Psoas muscle (tissue), 8 donors: Measurements from ENCODE around the gene VPS41. TPM values are rescaled to one million over a fixed set of nuclear protein-coding genes. Genes with fewer than 3 reads are reported as not detected.

Experiments
- ATAC-seq, 4 donors: fragments of 200-7000 bp; cut with Tn5 transposase; one replicate each; pipeline ENCODE4 v1.9.1; 2020; ENCODE audit warnings: moderate library complexity in 3 of 4, mild to moderate bottlenecking in 2 of 4
- DNase-seq, 2 donors: peaks; one replicate each; pipeline ENCODE4 v3.0.0-alpha.2; 2020
- H3K27ac ChIP-seq: fragments of 200-600 bp; one replicate; pipeline ENCODE4 v1.8.0; 2022
- H3K27me3 ChIP-seq, 3 donors: fragments of 200-600 bp in 1 of 3; one replicate each; pipeline versions ENCODE4 v1.6.1 to v1.8.0; 2013 to 2022; ENCODE audit warnings: low read length in 2 of 3, mild to moderate bottlenecking in 2 of 3, moderate library complexity in 1 of 3; ENCODE audit not compliant: insufficient read depth in 3 of 3
- H3K36me3 ChIP-seq, 2 donors: fragments of 200-600 bp in 1 of 2; one replicate each; pipeline versions ENCODE4 v1.6.1 to v1.8.0; 2013 to 2022; ENCODE audit warnings: low read depth in 1 of 2, mild to moderate bottlenecking in 1 of 2, moderate library complexity in 1 of 2; ENCODE audit not compliant: insufficient read depth in 1 of 2
- H3K4me1 ChIP-seq: fragments of 200-600 bp; one replicate; pipeline ENCODE4 v1.8.0; 2022
- H3K4me3 ChIP-seq: fragments of 200-600 bp; one replicate; pipeline ENCODE4 v1.8.0; 2022; ENCODE audit warnings: mild to moderate bottlenecking
- H3K9me3 ChIP-seq: fragments of 200-600 bp; one replicate; pipeline ENCODE4 v1.8.0; 2022
- WGBS, 3 donors: extraction: QIAGEN DNeasy Blood & Tissue Kit; methylation state at CpG; one replicate each; pipeline versions ENCODE4 v1.1.6 to v1.1.7; 2013; 5-methylcytosine and 5-hydroxymethylcytosine counted together
- intact Hi-C, 2 donors: fragments of 100-400 bp; cut with DNase I; formaldehyde crosslinking; loops; one replicate each; pipeline versions ENCODE4 v1.11.0 to v1.14.2; 2022
- polyA plus RNA-seq, 3 donors: library from polyadenylated mRNA; stranded (reverse); fragments of 200-250 nt; gene quantifications; one replicate each; pipeline ENCODE4 v1.2.3, GENCODE V29; 2013
- total RNA-seq, 4 donors: library from RNA; stranded (reverse); fragmentation: NEBNext Ultra II Directional in 2 of 4; extraction: Animal tissue kit (Norgen Biotek cat#: 25700) in 2 of 4; gene quantifications; one replicate each; pipeline versions ENCODE4 v1.2.1 to v1.2.4, GENCODE V29; 2021 to 2023
- TF ChIP-seq, protein P1 (sequence below): fragments of 200-600 bp; IDR thresholded peaks from one replicate; pipeline ENCODE4 v1.8.0; 2022; ENCODE audit warnings: antibody characterized with exemption
- donor health status: healthy with polysubstance abuse.
- donor health status: DM: no; HTN: no; CAD: no; lungs with moderate emphysema.
- donor health status: Bipolar disorder and iron deficiency.
- donor health status: healthy.
- donor health status: DM: yes; HTN: yes; CAD: no.
- donor health status: DM: no; HTN: no; CAD: no.
- donor health status: DM: no; HTN: no; CAD: no.
- donor health status: DM: yes; HTN: yes; CAD: no.

The VPS41 gene
- total and polyA plus RNA-seq, 7 donors = 4.6 to 28.3 (median 13.8) TPM

GRCh38 chr7:38795593-38795992 lies 113.4 kb downstream of the VPS41 start:
- TF ChIP-seq, protein P1, sequence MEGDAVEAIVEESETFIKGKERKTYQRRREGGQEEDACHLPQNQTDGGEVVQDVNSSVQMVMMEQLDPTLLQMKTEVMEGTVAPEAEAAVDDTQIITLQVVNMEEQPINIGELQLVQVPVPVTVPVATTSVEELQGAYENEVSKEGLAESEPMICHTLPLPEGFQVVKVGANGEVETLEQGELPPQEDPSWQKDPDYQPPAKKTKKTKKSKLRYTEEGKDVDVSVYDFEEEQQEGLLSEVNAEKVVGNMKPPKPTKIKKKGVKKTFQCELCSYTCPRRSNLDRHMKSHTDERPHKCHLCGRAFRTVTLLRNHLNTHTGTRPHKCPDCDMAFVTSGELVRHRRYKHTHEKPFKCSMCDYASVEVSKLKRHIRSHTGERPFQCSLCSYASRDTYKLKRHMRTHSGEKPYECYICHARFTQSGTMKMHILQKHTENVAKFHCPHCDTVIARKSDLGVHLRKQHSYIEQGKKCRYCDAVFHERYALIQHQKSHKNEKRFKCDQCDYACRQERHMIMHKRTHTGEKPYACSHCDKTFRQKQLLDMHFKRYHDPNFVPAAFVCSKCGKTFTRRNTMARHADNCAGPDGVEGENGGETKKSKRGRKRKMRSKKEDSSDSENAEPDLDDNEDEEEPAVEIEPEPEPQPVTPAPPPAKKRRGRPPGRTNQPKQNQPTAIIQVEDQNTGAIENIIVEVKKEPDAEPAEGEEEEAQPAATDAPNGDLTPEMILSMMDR = no peak
- intact Hi-C loops = loop anchor here in 1 of 2 donors (5.0 kb wide), 2 partner anchors 672 to 722 kb away; no protein-coding TSS in a partner anchor

DNA sequence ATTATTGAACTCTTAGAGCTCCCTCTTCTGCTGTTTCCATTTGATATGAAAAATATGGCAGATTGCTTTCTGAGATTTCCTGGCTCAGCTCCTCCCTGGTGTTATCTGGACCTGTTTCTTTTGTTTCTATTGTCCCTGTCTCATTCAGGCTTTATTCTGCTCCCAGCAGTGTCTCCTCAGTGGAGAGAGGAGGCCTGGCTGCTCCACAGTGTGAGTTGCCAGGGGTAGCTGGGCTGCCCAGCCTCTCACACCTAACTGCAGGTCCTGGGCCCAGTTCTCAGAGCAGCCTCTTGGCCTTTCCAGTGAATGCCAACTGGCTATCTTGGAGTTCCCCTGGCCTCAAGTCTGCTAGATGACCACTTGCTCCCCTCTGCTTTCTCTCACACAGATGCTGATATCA lies 127.0 kb downstream of the VPS41 start:
- H3K4me1 ChIP-seq = no peaks in the 10 kb centered on the region
- peaks cover 0 to 6% of the 10 kb centered on the region in 2 donors for H3K36me3 ChIP-seq
- no peak for ATAC-seq
- no peak for DNase-seq
- intact Hi-C loops = no loop called here
- no peak overlapping the region for H3K4me3 ChIP-seq
- no peaks in the 10 kb centered on the region for H3K27me3 ChIP-seq
- H3K27ac ChIP-seq = no peak overlapping the region
- no peaks in the 10 kb centered on the region for H3K9me3 ChIP-seq
- TF ChIP-seq, protein P1 = no peak

More at GRCh38 chr7:38795593-38795992, 113.4 kb downstream of the VPS41 start:
- no peak for DNase-seq
- Histone ChIP-seq H3K4me3 (no peak overlapping the region), H3K9me3 (no peaks in the 10 kb centered on the region), H3K4me1 (no peaks in the 10 kb centered on the region), H3K27me3 (no peaks in the 10 kb centered on the region), H3K36me3 (peaks cover 0 to 29% of the 10 kb centered on the region in 2 donors), H3K27ac (no peak overlapping the region)
- WGBS, 3 donors = 90 to 95% (median 93%) methylated on average over 2 of the region's 2 CpGs
- no peak for ATAC-seq

DNA sequence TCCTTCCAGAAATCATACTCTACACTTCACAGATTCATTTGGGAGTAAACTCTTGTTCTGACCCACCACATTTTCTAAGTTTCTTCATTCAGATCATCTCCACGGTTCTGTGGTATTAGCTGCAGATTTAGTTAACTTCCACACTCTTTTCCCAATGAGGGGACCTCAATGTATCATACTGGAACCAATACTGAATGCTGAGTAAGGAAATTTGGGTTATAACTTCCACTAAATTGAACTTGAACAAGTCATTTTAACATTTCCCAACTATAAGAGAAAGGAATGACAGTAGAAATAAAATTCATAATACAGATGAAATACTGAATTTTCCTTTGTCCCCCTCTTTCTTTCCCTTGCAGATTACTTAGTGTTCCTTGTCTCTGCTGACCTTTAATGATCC lies 131.4 kb downstream of the VPS41 start:
- Histone ChIP-seq H3K36me3 (peaks cover 0 to 25% of the 10 kb centered on the region in 2 donors), H3K9me3 (no peaks in the 10 kb centered on the region), H3K4me1 (no peaks in the 10 kb centered on the region), H3K27ac (no peak overlapping the region), H3K4me3 (no peak overlapping the region), H3K27me3 (no peaks in the 10 kb centered on the region)
- ATAC-seq (no peak), DNase-seq (no peak)
- intact Hi-C loops = no loop called here
- TF ChIP-seq, protein P1 = no peak
- WGBS, 3 donors = 16 to 50% (median 41%) methylated on average over 1 of the region's 1 CpG

- intact Hi-C loops = no loop called here
- Histone ChIP-seq H3K36me3 (peaks cover 0 to 42% of the 10 kb centered on the region in 2 donors), H3K9me3 (no peaks in the 10 kb centered on the region), H3K4me3 (no peak overlapping the region), H3K4me1 (no peaks in the 10 kb centered on the region), H3K27ac (no peak overlapping the region), H3K27me3 (no peaks in the 10 kb centered on the region)
- TF ChIP-seq, protein P1 = no peak
- DNase-seq (no peak), ATAC-seq (no peak)
- WGBS, 3 donors = 53 to 70% (median 67%) methylated on average over 3 of the region's 3 CpGs
Observed at GRCh38 chr7:38775506-38776175, 133.3 kb downstream of the VPS41 start.

DNA sequence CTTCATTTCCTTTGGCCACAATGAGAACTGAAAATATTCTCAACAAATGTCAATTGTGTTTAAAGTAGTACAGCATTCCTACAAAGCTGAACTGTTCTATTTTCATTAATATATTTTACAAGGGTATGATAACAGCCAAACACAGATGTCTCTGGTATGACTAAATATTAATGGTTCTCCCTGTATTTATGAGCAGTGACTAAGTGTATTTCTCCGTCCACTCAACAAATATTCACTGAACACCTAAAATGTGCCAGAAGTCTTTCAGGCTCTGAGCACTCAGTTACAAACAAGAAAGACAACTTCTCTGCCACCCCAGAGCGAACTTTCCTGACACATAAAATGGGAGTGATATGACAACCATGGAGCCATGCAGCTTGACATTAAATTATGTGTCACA lies 135.6 kb downstream of the VPS41 start:
- Histone ChIP-seq H3K27me3 (no peaks in the 10 kb centered on the region), H3K4me1 (no peaks in the 10 kb centered on the region), H3K9me3 (no peaks in the 10 kb centered on the region), H3K36me3 (peaks cover 0 to 53% of the 10 kb centered on the region in 2 donors), H3K27ac (no peak overlapping the region), H3K4me3 (no peak overlapping the region)
- DNase-seq (no peak), ATAC-seq (no peak)
- intact Hi-C loops = no loop called here
- 49 to 50% (median 50%) methylated on average over 2 of the region's 2 CpGs for WGBS, 3 donors
- TF ChIP-seq, protein P1 = no peak
